GM12891 (cell line): ENCODE measurements around the gene HSD17B1.

Experiments
- POLR2A ChIP-seq: IDR thresholded peaks from 2 replicates; pipeline ENCODE4 v1.6.1; 2011; ENCODE audit warnings: low read depth, low read length, control low read depth
- POLR2AphosphoS5 ChIP-seq: IDR thresholded peaks from 2 replicates; pipeline ENCODE4 v1.6.1; 2011; ENCODE audit warnings: low read depth, low read length, control low read depth
- SPI1 ChIP-seq: IDR thresholded peaks from 2 replicates; pipeline ENCODE4 v1.6.1; 2011; ENCODE audit warnings: low read depth, low read length, control low read depth
- TAF1 ChIP-seq: IDR thresholded peaks from 2 replicates; pipeline ENCODE4 v1.6.1; 2011; ENCODE audit warnings: low read depth, low read length, control low read depth

GRCh38 chr17:42514867-42515266 is 37.9 kb upstream of the HSD17B1 start:
- TF ChIP-seq POLR2A: no peak
- no peak for TF ChIP-seq POLR2AphosphoS5
- no peak for TF ChIP-seq SPI1
- TF ChIP-seq TAF1: no peak
